IMR-90 (cell line): ENCODE data around the gene FAIM2.

Experiments
- CTCF ChIP-seq: conservative IDR thresholded peaks from 2 replicates; pipeline ENCODE4 v1.5.1; 2012; ENCODE audit warnings: mild to moderate bottlenecking, low read depth, low read length, improper control_type of control experiment
- POLR2A ChIP-seq: IDR thresholded peaks from 2 replicates; pipeline ENCODE4 v1.6.1; 2012; ENCODE audit warnings: mild to moderate bottlenecking, low read depth, low read length
- RCOR1 ChIP-seq: IDR thresholded peaks from 2 replicates; pipeline ENCODE4 v1.6.1; 2012; ENCODE audit warnings: mild to moderate bottlenecking, low read length, improper control_type of control experiment; ENCODE audit not compliant: insufficient replicate concordance
- RFX5 ChIP-seq: IDR thresholded peaks from 2 replicates; pipeline ENCODE4 v1.8.0; 2012; ENCODE audit warnings: low read depth, mild to moderate bottlenecking, low read length, moderate library complexity

DNA sequence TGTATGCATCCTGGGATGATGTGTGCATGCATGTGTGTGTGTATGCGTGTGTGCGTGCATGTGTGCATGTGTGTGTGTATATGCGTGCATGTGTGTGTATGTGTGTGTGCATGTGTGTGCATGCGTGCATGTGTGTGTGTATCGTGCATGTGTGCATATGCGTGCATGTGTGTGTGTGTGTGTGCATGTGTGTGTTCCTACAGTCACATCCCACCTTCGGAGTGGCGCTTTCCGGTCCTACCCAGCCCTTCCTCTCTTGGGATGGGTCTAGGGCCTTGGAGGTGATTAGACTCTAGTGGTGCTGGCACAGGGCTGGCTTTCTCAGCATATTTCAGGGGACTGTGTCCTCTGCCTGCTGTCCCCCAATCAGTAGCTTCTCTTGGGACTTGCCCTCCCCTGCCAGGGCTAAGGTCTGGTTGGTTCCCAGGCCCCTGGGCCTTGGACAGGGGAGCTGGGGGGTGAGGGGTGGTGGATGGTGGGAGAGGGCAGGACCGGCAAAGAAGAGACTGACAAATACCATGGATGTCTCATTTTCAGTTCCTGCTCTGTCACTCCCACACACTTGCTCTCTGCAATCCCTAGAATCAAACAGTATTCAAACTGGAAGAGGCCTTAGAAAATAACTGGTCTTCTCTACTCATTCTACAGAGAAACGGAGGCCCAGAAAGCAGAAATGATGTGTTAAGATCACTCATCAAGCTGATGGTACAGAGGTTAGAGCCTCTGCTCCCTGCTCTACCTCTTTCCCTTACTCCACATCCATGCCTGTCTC lies 21.9 kb upstream of the FAIM2 start:
- TF ChIP-seq RCOR1 (no peak), CTCF (no peak), RFX5 (no peak), POLR2A (no peak)
